ENCODE data around the gene SCAMP1.

SCAMP1 gene

DNA sequence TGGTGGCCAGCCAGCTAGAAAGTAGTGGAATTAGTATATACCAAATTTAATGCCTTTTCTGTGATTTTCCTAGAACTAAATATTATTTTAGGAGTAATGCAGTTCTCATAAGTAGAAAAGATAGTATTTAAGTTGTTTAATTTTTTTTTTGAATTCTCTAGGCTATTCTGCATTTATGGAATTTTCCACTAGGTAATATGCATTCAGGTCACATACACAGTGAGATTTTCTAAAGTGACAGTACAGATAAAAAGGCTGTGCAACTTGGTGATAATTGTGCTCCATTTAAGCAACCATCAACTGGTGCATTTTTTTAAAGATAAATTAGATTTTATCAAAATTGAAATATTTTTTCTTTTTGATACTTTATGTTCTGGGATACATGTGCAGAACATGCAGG lies 111.5 kb downstream of the SCAMP1 start:
- Mint-ChIP-seq H3K4me3 (no peak overlapping the region), H3K9me3 (no peaks in the 10 kb centered on the region), H3K4me1 (ENCODE audit: low read depth in 2 of 2) (peaks cover 0 to 6% of the 10 kb centered on the region in 2 donors), H3K27me3 (no peaks in the 10 kb centered on the region), H3K27ac (no peak overlapping the region), H3K36me3 (ENCODE audit: insufficient read depth) (peaks cover 16% of the 10 kb centered on the region)
- DNase-seq, result no peak
- no peak for ATAC-seq (replicated peaks)

DNA sequence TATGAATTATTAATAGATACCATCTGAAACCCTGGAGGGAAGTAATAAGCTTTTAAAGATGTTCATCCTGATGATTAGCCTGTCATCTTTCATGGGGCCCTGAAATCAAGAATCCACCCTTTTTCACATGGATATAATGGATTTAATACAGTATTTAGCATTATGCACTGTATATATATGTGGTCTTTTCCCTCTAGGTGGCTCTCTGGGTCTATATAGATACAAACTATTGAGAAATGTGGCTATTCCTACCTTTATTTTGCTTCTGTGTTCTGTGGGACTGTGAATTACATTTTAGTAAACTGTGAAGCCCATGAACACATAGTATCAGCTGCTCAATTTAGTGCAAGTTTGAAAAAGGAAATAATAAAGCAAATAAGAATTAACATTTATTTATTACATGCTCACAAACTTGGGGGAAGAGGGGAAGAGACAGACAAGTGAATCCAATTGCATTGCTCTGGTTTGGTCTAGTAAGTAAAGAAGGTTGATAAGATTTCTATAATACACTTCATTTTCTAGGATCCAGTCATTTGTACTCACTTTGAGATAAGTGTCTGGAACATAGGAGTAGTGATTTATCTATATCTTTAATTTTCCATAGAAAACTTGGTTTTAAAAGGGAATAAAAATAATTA lies 112.2 kb downstream of the SCAMP1 start:
- ATAC-seq (replicated peaks) (no peak), DNase-seq (no peak)
- no peak overlapping the region for H3K4me3 Mint-ChIP-seq
- no peak overlapping the region for H3K27ac Mint-ChIP-seq
- H3K36me3 Mint-ChIP-seq (ENCODE audit: insufficient read depth), result peaks cover 16% of the 10 kb centered on the region
- peaks cover 0 to 3% of the 10 kb centered on the region in 2 donors for H3K4me1 Mint-ChIP-seq (ENCODE audit: low read depth in 2 of 2)
- no peaks in the 10 kb centered on the region for H3K9me3 Mint-ChIP-seq
- H3K27me3 Mint-ChIP-seq, result no peaks in the 10 kb centered on the region

- Mint-ChIP-seq H3K27ac (peak overlapping the region in 1 of 2 donors; percentile 54), H3K36me3 (ENCODE audit: insufficient read depth) (peaks cover 16% of the 10 kb centered on the region)
Measured at GRCh38 chr5:78473751-78474150, 113.3 kb downstream of the SCAMP1 start.

DNA sequence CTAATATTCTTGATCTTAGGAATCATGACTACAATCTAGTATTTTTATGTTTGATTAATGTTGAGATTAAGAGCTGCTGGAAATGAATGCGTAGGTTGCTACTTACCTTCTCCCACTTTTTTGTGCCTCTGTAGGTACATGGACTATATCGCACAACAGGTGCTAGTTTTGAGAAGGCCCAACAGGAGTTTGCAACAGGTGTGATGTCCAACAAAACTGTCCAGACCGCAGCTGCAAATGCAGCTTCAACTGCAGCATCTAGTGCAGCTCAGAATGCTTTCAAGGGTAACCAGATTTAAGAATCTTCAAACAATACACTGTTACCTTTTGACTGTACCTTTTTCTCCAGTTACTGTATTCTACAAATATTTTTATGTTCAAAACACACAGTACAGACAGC lies 115.0 kb downstream of the SCAMP1 start:
- Mint-ChIP-seq H3K9me3 (no peaks in the 10 kb centered on the region), H3K4me1 (ENCODE audit: low read depth in 2 of 2) (no peaks in the 10 kb centered on the region), H3K36me3 (ENCODE audit: insufficient read depth) (peaks cover 12% of the 10 kb centered on the region), H3K27me3 (no peaks in the 10 kb centered on the region), H3K27ac (no peak overlapping the region), H3K4me3 (no peak overlapping the region)
- ATAC-seq (replicated peaks), result no peak
- no peak for DNase-seq

More at GRCh38 chr5:78473751-78474150, 113.3 kb downstream of the SCAMP1 start:
- ATAC-seq (replicated peaks) (no peak), DNase-seq (no peak)
- no peaks in the 10 kb centered on the region for H3K4me1 Mint-ChIP-seq (ENCODE audit: low read depth in 2 of 2)
- no peak overlapping the region for H3K4me3 Mint-ChIP-seq
- no peaks in the 10 kb centered on the region for H3K27me3 Mint-ChIP-seq
- no peaks in the 10 kb centered on the region for H3K9me3 Mint-ChIP-seq

DNA sequence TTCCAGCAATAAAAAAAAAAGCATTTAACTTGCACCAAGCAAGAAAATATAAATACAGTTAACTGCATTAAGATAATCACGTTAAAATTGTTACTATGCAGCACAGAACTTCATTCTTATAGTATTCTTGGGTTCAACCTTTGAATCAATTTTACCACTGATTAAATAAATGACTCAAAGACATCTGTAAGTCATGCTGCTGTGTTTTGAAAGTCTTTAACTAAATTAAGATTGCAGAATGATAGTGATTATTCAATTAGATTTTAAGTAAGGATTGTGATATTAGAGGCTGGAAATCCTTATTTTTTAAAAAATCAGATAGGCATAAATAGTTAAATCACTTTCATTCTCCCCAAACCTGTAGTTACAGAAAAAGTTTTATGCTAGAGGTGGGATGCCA lies 116.4 kb downstream of the SCAMP1 start:
- H3K27me3 Mint-ChIP-seq, result no peaks in the 10 kb centered on the region
- ATAC-seq (replicated peaks) (no peak), DNase-seq (no peak)
- no peak overlapping the region for H3K27ac Mint-ChIP-seq
- H3K36me3 Mint-ChIP-seq (ENCODE audit: insufficient read depth), result peaks cover 10% of the 10 kb centered on the region
- H3K4me3 Mint-ChIP-seq, result no peak overlapping the region
- no peaks in the 10 kb centered on the region for H3K4me1 Mint-ChIP-seq (ENCODE audit: low read depth in 2 of 2)
- H3K9me3 Mint-ChIP-seq, result no peaks in the 10 kb centered on the region

DNA sequence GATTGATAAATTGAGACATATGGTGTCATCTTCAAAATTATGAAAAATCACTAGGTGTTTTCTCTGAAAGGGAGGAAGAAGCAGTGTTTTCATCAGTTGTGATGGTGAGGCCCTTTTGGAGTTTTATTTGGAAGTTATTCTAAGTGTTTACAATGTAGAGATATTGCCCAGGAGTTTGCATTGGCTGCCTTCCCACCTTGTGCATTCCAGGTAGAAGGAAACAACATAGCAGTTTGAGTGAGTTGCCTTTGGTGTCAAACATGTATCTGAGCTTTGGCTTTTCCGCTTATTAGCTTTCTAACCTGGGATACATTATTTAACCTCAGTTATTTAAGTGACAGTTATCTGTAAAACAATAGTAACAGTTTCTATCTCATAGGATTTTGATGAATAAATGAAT lies 122.5 kb downstream of the SCAMP1 start:
- H3K27me3 Mint-ChIP-seq, result no peaks in the 10 kb centered on the region
- DNase-seq, result no peak
- H3K36me3 Mint-ChIP-seq (ENCODE audit: insufficient read depth), result peaks cover 5% of the 10 kb centered on the region
- no peak for ATAC-seq (replicated peaks)
- peaks cover 8 to 13% of the 10 kb centered on the region in 2 donors for H3K4me1 Mint-ChIP-seq (ENCODE audit: low read depth in 2 of 2)
- no peak overlapping the region for H3K27ac Mint-ChIP-seq
- no peaks in the 10 kb centered on the region for H3K9me3 Mint-ChIP-seq
- no peak overlapping the region for H3K4me3 Mint-ChIP-seq

GRCh38 chr5:78483809-78484521 lies 123.5 kb downstream of the SCAMP1 start:
- peaks cover 8 to 13% of the 10 kb centered on the region in 2 donors for H3K4me1 Mint-ChIP-seq (ENCODE audit: low read depth in 2 of 2)
- no peaks in the 10 kb centered on the region for H3K9me3 Mint-ChIP-seq
- H3K27me3 Mint-ChIP-seq, result no peaks in the 10 kb centered on the region
- no peak for DNase-seq
- H3K27ac Mint-ChIP-seq, result no peak overlapping the region
- no peak overlapping the region for H3K4me3 Mint-ChIP-seq
- peak; percentile 46 for ATAC-seq (replicated peaks)
- peaks cover 5% of the 10 kb centered on the region for H3K36me3 Mint-ChIP-seq (ENCODE audit: insufficient read depth)

DNA sequence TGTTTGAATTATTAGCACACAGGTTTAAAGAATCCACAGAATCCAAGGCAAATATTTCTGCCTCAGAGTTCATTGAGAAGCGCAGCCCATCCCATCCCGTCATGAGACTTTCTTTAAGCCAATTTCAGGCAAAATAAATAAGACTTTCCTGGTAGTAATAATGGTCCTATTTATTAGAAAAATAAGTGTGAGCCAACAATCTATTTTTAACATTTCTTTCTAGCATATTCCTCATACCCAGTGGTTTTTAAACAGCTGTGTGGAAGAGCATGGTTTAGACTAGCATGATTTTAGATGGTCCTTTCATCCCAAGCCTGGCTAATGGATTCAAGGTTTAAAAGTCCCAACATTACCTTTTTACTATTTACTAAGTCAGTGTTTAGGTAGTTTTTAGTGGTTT lies 125.8 kb downstream of the SCAMP1 start:
- no peak overlapping the region for H3K4me3 Mint-ChIP-seq
- H3K9me3 Mint-ChIP-seq, result no peaks in the 10 kb centered on the region
- no peaks in the 10 kb centered on the region for H3K27me3 Mint-ChIP-seq
- H3K36me3 Mint-ChIP-seq (ENCODE audit: insufficient read depth), result peaks cover 5% of the 10 kb centered on the region
- no peak for DNase-seq
- ATAC-seq (replicated peaks), result no peak
- peaks cover 8 to 13% of the 10 kb centered on the region in 2 donors for H3K4me1 Mint-ChIP-seq (ENCODE audit: low read depth in 2 of 2)
- no peak overlapping the region for H3K27ac Mint-ChIP-seq

DNA sequence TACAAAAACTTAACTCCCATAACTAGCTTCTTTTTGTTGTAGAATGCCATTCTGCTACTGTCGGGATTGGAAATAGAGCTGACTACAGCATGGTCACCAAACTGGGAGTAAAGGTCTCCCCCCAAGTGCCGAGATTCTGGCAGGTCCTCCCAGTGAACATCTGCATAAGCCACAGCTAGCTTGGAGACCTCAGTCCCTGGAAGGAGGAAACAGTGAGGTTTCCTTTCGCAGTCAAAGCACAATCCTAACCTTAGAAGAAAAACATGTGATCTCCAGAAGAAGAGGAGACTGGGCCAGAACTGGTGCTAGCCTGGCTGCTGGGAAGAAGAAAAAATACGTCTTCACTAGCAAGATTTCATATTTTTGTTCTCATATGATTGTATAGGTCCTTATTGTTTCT lies 127.4 kb downstream of the SCAMP1 start:
- ATAC-seq (replicated peaks), result no peak
- Mint-ChIP-seq H3K4me3 (no peak overlapping the region), H3K27me3 (no peaks in the 10 kb centered on the region), H3K4me1 (ENCODE audit: low read depth in 2 of 2) (peaks cover 8 to 10% of the 10 kb centered on the region in 2 donors), H3K9me3 (no peaks in the 10 kb centered on the region), H3K27ac (peak overlapping the region in 1 of 2 donors; percentile 12), H3K36me3 (ENCODE audit: insufficient read depth) (peaks cover 2% of the 10 kb centered on the region)
- DNase-seq, result no peak

DNA sequence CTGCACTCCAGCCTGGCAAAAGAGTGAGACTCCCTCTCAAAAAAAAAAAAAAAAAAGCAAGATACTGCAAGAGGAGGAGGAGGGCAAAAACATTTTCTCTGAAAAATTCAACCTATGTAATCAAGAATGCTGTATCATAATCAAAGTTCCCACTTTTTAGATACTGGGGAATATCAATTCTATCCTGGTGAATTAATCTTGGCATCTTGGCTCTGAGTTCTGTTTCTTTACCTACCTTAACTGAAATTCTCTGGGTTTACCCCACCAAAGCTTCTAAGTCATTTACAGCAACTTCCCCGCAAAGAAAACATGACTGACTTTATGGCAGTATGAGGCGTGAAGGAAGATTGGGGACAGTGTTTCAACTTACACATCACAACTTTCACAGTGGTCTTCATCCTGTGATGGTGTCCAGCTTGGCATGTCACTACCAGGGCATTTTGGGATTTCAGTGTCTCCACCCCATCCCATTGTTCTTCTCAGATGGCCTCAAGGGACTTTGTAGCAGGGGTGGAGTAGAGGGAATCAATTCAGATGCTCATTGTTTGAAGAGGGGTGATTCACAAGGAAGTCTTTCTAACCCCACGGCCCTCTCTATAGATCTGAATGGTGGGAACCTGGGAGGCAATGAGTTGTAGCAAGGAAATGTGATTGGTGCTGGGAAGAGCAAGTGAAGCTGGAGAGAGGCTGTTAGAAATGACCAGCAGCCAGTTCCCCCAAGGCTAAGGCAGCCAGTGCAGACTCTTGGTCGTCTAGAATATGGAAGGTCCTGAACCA lies 130.5 kb downstream of the SCAMP1 start:
- H3K27ac Mint-ChIP-seq, result peak overlapping the region in 1 of 2 donors; percentile 38
- peaks cover 2% of the 10 kb centered on the region for H3K36me3 Mint-ChIP-seq (ENCODE audit: insufficient read depth)
- no peak for ATAC-seq (replicated peaks)
- no peaks in the 10 kb centered on the region for H3K9me3 Mint-ChIP-seq
- H3K4me1 Mint-ChIP-seq (ENCODE audit: low read depth in 2 of 2), result no peaks in the 10 kb centered on the region
- H3K27me3 Mint-ChIP-seq, result no peaks in the 10 kb centered on the region
- no peak overlapping the region for H3K4me3 Mint-ChIP-seq
- no peak for DNase-seq

GRCh38 chr5:78492224-78492623 lies 131.8 kb downstream of the SCAMP1 start:
- no peak for DNase-seq
- Mint-ChIP-seq H3K4me3 (no peak overlapping the region), H3K27me3 (peaks cover 7% of the 10 kb centered on the region in 2 donors), H3K4me1 (ENCODE audit: low read depth in 2 of 2) (no peaks in the 10 kb centered on the region), H3K36me3 (ENCODE audit: insufficient read depth) (peaks cover 2% of the 10 kb centered on the region), H3K27ac (no peak overlapping the region), H3K9me3 (no peaks in the 10 kb centered on the region)
- ATAC-seq (replicated peaks), result no peak

DNA sequence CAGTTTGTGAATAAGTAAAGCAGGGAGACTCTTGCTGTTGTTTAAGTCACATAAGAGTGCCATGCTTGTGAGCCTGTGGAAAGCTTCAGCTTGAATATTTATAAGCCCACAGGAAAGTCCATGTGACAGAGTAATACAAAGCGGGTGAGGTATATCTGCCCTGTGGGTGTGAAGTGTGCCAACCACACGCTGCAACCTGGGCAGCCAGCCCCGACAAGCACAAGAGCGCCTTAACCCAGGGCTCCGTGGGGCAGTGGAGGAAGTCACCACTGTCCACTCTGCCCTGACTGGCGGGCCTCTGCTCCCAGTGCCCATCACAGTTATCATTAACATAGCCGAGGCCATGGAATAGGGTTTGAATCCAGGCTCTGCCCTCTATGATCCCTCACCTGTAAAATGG lies 132.2 kb downstream of the SCAMP1 start:
- Mint-ChIP-seq H3K9me3 (no peaks in the 10 kb centered on the region), H3K27ac (no peak overlapping the region), H3K4me3 (no peak overlapping the region), H3K4me1 (ENCODE audit: low read depth in 2 of 2) (no peaks in the 10 kb centered on the region), H3K36me3 (ENCODE audit: insufficient read depth) (peaks cover 2% of the 10 kb centered on the region), H3K27me3 (peaks cover 11 to 12% of the 10 kb centered on the region in 2 donors)
- DNase-seq (no peak), ATAC-seq (replicated peaks) (no peak)

GRCh38 chr5:78495800-78496199 lies 135.4 kb downstream of the SCAMP1 start:
- no peaks in the 10 kb centered on the region for H3K9me3 Mint-ChIP-seq
- DNase-seq (no peak), ATAC-seq (replicated peaks) (no peak)
- peaks cover 2% of the 10 kb centered on the region for H3K36me3 Mint-ChIP-seq (ENCODE audit: insufficient read depth)
- H3K4me1 Mint-ChIP-seq (ENCODE audit: low read depth in 2 of 2), result no peaks in the 10 kb centered on the region
- H3K27me3 Mint-ChIP-seq, result peaks cover 43% of the 10 kb centered on the region in 2 donors
- H3K4me3 Mint-ChIP-seq, result no peak overlapping the region
- H3K27ac Mint-ChIP-seq, result no peak overlapping the region

DNA sequence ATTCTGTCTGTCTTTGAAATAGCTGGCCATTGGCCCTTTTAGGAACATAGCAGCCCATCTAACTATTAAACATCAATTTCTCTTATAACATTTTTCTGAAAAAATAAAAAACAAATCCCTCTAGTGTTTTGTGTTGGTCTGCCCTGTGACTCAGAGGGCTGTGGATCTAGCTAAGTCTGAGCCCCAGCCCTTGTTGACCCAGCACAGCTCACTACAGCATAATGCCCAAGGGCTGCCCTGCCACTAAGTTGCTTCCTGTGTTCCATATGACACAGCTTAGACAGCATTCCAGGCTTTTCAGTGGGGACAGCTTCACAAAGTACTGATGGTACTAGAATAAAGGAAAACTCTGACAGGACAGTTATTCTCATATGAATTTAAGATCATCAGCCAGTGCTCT lies 136.0 kb downstream of the SCAMP1 start:
- Mint-ChIP-seq H3K9me3 (no peaks in the 10 kb centered on the region), H3K27ac (no peak overlapping the region), H3K4me3 (no peak overlapping the region), H3K36me3 (ENCODE audit: insufficient read depth) (peaks cover 2% of the 10 kb centered on the region), H3K27me3 (peaks cover 48 to 49% of the 10 kb centered on the region in 2 donors), H3K4me1 (ENCODE audit: low read depth in 2 of 2) (no peaks in the 10 kb centered on the region)
- DNase-seq (no peak), ATAC-seq (replicated peaks) (no peak)
